ENCODE results near the gene KRT39.

- TF ChIP-seq POLR2A (IDR thresholded peaks at IDR 0.05) (no peak), CTCF (IDR thresholded peaks at IDR 0.05) (no peak), EP300 (IDR thresholded peaks at IDR 0.05) (no peak)
Observed at GRCh38 chr17:40981115-40981514, 14.4 kb upstream of the KRT39 start.
